Measurements from ENCODE around the gene NR3C2. TPM values are rescaled to one million over a fixed set of nuclear protein-coding genes. Genes with fewer than 3 reads are reported as not detected.

NR3C2 gene
- total and polyA plus RNA-seq, 4 donors = 2.0 to 11.5 (median 3.2) TPM

DNA sequence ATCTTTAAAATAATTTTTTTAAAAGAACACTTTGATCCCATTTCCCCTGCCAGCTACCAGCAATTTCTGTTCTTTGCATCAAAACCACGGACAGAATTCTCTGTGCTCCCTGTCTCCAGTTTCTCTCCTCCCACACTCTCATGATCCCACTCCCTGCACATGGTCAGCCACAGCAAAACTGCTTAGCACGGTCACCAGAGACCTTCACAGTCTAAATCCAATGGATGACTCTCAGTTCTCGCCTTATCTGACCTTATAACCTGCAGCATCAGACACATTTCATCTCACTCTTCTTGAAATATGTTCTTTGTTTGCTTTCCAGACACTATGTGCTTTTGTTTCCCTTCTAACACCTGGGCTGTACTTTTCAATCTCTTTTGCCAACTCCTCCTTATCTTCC is 131.5 kb downstream of the NR3C2 start:
- TF ChIP-seq HNF4G (IDR thresholded peaks at IDR 0.05) (no peak), SP1 (IDR thresholded peaks at IDR 0.05) (no peak), HNF4A (conservative IDR thresholded peaks at IDR 0.05) (no peak), NR2F2 (IDR thresholded peaks at IDR 0.05) (no peak)
- TF ChIP-seq, protein P1, sequence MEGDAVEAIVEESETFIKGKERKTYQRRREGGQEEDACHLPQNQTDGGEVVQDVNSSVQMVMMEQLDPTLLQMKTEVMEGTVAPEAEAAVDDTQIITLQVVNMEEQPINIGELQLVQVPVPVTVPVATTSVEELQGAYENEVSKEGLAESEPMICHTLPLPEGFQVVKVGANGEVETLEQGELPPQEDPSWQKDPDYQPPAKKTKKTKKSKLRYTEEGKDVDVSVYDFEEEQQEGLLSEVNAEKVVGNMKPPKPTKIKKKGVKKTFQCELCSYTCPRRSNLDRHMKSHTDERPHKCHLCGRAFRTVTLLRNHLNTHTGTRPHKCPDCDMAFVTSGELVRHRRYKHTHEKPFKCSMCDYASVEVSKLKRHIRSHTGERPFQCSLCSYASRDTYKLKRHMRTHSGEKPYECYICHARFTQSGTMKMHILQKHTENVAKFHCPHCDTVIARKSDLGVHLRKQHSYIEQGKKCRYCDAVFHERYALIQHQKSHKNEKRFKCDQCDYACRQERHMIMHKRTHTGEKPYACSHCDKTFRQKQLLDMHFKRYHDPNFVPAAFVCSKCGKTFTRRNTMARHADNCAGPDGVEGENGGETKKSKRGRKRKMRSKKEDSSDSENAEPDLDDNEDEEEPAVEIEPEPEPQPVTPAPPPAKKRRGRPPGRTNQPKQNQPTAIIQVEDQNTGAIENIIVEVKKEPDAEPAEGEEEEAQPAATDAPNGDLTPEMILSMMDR (IDR thresholded peaks at IDR 0.05; ENCODE audit: low read depth, low read length, missing input control) = no peak
- no peaks in the 10 kb centered on the region for H3K36me3 ChIP-seq (ENCODE audit: control insufficient read depth in 4 of 4, insufficient read depth in 3 of 4, low read depth in 1 of 4, low read length in 3 of 4)
- no peaks in the 10 kb centered on the region for H3K27me3 ChIP-seq (ENCODE audit: control insufficient read depth in 4 of 4, insufficient read depth in 4 of 4, low read length in 3 of 4)
- H3K27ac ChIP-seq (ENCODE audit: low read depth in 1 of 2, low read length in 2 of 2) = no peak overlapping the region
- WGBS = 92% methylated on average over 3 of the region's 3 CpGs
- H3K9me3 ChIP-seq (ENCODE audit: control insufficient read depth in 4 of 4, low read length in 3 of 4) = no peaks in the 10 kb centered on the region
- no peak overlapping the region for H3K4me3 ChIP-seq (ENCODE audit: low read depth in 1 of 3, low read length in 3 of 3)
- no peak for DNase-seq (ENCODE audit: low spot score)
- H3K4me1 ChIP-seq (ENCODE audit: control insufficient read depth in 4 of 4, insufficient read depth in 4 of 4, low read length in 3 of 4) = no peaks in the 10 kb centered on the region
- H3K9ac ChIP-seq (ENCODE audit: low read depth in 1 of 2, low read length in 2 of 2) = no peak overlapping the region

DNA sequence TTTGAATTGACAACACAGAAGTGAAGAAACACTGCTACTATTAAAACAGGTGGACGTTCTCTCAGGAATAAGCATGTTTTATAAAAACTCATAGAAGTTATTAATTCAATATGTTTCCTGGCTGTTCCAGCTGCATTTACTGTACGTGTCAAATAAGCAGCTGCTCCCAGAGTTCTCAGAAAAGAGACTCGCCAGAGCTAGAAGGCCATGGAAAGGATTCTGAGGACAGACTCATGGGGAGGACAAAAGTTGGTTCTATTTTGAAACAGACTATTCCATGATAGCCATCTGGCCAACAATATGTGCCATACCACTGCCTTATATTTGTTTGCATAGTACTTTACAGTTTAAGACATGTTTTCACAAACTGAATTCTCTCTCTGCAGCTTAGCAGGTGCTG is 136.5 kb downstream of the NR3C2 start:
- TF ChIP-seq EGR1 (IDR thresholded peaks at IDR 0.05; ENCODE audit: low read depth in 2 of 2) (no peak), FOXA2 (IDR thresholded peaks at IDR 0.05) (no peak), HNF4A (conservative IDR thresholded peaks at IDR 0.05) (no peak), GABPA (IDR thresholded peaks at IDR 0.05 in 1 of 2, conservative IDR thresholded peaks at IDR 0.05 in 1 of 2) (no peak), YY1 (IDR thresholded peaks at IDR 0.05) (no peak), NR2F2 (IDR thresholded peaks at IDR 0.05) (no peak)
- TF ChIP-seq, protein P2, sequence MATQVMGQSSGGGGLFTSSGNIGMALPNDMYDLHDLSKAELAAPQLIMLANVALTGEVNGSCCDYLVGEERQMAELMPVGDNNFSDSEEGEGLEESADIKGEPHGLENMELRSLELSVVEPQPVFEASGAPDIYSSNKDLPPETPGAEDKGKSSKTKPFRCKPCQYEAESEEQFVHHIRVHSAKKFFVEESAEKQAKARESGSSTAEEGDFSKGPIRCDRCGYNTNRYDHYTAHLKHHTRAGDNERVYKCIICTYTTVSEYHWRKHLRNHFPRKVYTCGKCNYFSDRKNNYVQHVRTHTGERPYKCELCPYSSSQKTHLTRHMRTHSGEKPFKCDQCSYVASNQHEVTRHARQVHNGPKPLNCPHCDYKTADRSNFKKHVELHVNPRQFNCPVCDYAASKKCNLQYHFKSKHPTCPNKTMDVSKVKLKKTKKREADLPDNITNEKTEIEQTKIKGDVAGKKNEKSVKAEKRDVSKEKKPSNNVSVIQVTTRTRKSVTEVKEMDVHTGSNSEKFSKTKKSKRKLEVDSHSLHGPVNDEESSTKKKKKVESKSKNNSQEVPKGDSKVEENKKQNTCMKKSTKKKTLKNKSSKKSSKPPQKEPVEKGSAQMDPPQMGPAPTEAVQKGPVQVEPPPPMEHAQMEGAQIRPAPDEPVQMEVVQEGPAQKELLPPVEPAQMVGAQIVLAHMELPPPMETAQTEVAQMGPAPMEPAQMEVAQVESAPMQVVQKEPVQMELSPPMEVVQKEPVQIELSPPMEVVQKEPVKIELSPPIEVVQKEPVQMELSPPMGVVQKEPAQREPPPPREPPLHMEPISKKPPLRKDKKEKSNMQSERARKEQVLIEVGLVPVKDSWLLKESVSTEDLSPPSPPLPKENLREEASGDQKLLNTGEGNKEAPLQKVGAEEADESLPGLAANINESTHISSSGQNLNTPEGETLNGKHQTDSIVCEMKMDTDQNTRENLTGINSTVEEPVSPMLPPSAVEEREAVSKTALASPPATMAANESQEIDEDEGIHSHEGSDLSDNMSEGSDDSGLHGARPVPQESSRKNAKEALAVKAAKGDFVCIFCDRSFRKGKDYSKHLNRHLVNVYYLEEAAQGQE (IDR thresholded peaks at IDR 0.05) = no peak
- H3K4me1 ChIP-seq (ENCODE audit: control insufficient read depth in 4 of 4, insufficient read depth in 4 of 4, low read length in 3 of 4) = peaks cover 0 to 1% (median 0%) of the 10 kb centered on the region in 4 donors

DNA sequence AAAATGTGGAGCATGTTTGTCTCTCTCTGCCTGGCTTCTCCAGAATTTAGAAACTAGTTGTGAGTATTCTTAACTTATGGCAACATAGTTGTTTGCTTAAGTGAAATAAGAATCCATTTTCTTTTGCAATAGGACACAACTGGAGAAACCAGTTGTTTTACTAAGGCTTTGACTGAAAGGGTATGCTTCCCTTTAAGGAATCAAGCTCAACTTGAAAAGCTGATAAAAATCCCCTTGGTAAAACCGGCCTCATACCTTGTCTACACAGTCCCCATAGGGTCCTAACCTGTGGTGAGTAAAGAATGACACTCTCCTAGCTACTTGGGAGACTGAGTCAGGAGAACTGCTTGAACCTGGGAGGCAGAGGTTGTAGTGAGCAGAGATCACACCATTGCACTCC is 139.8 kb downstream of the NR3C2 start:
- Histone ChIP-seq H3K27ac (ENCODE audit: low read depth in 1 of 2, low read length in 2 of 2) (no peak overlapping the region), H3K4me1 (ENCODE audit: control insufficient read depth in 4 of 4, insufficient read depth in 4 of 4, low read length in 3 of 4) (peaks cover 0 to 1% (median 0%) of the 10 kb centered on the region in 4 donors), H3K9me3 (ENCODE audit: control insufficient read depth in 4 of 4, low read length in 3 of 4) (peaks cover 0 to 2% (median 0%) of the 10 kb centered on the region in 4 donors), H3K27me3 (ENCODE audit: control insufficient read depth in 4 of 4, insufficient read depth in 4 of 4, low read length in 3 of 4) (no peaks in the 10 kb centered on the region), H3K9ac (ENCODE audit: low read depth in 1 of 2, low read length in 2 of 2) (no peak overlapping the region), H3K4me3 (ENCODE audit: low read depth in 1 of 3, low read length in 3 of 3) (no peak overlapping the region), H3K36me3 (ENCODE audit: control insufficient read depth in 4 of 4, insufficient read depth in 3 of 4, low read depth in 1 of 4, low read length in 3 of 4) (no peaks in the 10 kb centered on the region)
- TF ChIP-seq JUND (IDR thresholded peaks at IDR 0.05) = no peak
- TF ChIP-seq TAF1 (conservative IDR thresholded peaks at IDR 0.05) = no peak
- TF ChIP-seq GABPA (IDR thresholded peaks at IDR 0.05 in 1 of 2, conservative IDR thresholded peaks at IDR 0.05 in 1 of 2) = no peak
- no peak for TF ChIP-seq EGR1 (IDR thresholded peaks at IDR 0.05; ENCODE audit: low read depth in 2 of 2)
- TF ChIP-seq, protein P3, sequence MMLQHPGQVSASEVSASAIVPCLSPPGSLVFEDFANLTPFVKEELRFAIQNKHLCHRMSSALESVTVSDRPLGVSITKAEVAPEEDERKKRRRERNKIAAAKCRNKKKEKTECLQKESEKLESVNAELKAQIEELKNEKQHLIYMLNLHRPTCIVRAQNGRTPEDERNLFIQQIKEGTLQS (IDR thresholded peaks at IDR 0.05) = no peak
- TF ChIP-seq HNF4G (IDR thresholded peaks at IDR 0.05) = no peak
- no peak for TF ChIP-seq HNF4A (conservative IDR thresholded peaks at IDR 0.05)
- TF ChIP-seq RAD21 (IDR thresholded peaks at IDR 0.05) = no peak
- TF ChIP-seq, protein P4, sequence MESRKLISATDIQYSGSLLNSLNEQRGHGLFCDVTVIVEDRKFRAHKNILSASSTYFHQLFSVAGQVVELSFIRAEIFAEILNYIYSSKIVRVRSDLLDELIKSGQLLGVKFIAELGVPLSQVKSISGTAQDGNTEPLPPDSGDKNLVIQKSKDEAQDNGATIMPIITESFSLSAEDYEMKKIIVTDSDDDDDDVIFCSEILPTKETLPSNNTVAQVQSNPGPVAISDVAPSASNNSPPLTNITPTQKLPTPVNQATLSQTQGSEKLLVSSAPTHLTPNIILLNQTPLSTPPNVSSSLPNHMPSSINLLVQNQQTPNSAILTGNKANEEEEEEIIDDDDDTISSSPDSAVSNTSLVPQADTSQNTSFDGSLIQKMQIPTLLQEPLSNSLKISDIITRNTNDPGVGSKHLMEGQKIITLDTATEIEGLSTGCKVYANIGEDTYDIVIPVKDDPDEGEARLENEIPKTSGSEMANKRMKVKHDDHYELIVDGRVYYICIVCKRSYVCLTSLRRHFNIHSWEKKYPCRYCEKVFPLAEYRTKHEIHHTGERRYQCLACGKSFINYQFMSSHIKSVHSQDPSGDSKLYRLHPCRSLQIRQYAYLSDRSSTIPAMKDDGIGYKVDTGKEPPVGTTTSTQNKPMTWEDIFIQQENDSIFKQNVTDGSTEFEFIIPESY (IDR thresholded peaks at IDR 0.05) = no peak
- TF ChIP-seq RXRA (IDR thresholded peaks at IDR 0.05) = no peak
- TF ChIP-seq, protein P1 (IDR thresholded peaks at IDR 0.05; ENCODE audit: low read depth, low read length, missing input control) = no peak
- no peak for TF ChIP-seq YY1 (IDR thresholded peaks at IDR 0.05)
- TF ChIP-seq FOXA2 (IDR thresholded peaks at IDR 0.05) = no peak
- no peak for TF ChIP-seq FOXA1 (IDR thresholded peaks at IDR 0.05)
- TF ChIP-seq, protein P5, sequence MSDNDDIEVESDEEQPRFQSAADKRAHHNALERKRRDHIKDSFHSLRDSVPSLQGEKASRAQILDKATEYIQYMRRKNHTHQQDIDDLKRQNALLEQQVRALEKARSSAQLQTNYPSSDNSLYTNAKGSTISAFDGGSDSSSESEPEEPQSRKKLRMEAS (IDR thresholded peaks at IDR 0.05) = no peak
- TF ChIP-seq NR2F2 (IDR thresholded peaks at IDR 0.05) = no peak
- 94% methylated on average over 1 of the region's 1 CpG for WGBS
- no peak for DNase-seq (ENCODE audit: low spot score)

More for the DNA sequence above, 136.5 kb downstream of the NR3C2 start:
- Histone ChIP-seq H3K27me3 (ENCODE audit: control insufficient read depth in 4 of 4, insufficient read depth in 4 of 4, low read length in 3 of 4) (no peaks in the 10 kb centered on the region), H3K27ac (ENCODE audit: low read depth in 1 of 2, low read length in 2 of 2) (no peak overlapping the region), H3K9ac (ENCODE audit: low read depth in 1 of 2, low read length in 2 of 2) (no peak overlapping the region), H3K9me3 (ENCODE audit: control insufficient read depth in 4 of 4, low read length in 3 of 4) (peaks cover 0 to 1% (median 0%) of the 10 kb centered on the region in 4 donors), H3K4me3 (ENCODE audit: low read depth in 1 of 3, low read length in 3 of 3) (no peak overlapping the region), H3K36me3 (ENCODE audit: control insufficient read depth in 4 of 4, insufficient read depth in 3 of 4, low read depth in 1 of 4, low read length in 3 of 4) (no peaks in the 10 kb centered on the region)
- 91% methylated on average over 3 of the region's 3 CpGs for WGBS
- DNase-seq (ENCODE audit: low spot score) = no peak
